Activated CD8-positive, alpha-beta T cell treated with anti-CD3 and anti-CD28 coated beads for 36 hours (primary cell): ENCODE data around the gene TEAD4. TPM values are rescaled to one million over a fixed set of nuclear protein-coding genes. Genes with fewer than 3 reads are reported as not detected.

Source experiments
- ATAC-seq: fragments of 200-7000 bp; cut with Tn5 transposase; one replicate; pipeline ENCODE4 v1.10.0; 2021; ENCODE audit warnings: mild to moderate bottlenecking, moderate library complexity
- CTCF ChIA-PET: fragments of 350-600 bp; sonication (Branson Sonifier 250); formaldehyde crosslinking; loops from one replicate; lab custom pipeline; 2021; ENCODE audit warnings: antibody characterized with exemption; lab: Charles Lee
- POLR2A ChIA-PET: fragments of 350-600 bp; sonication (Branson Sonifier 250); formaldehyde crosslinking; loops from one replicate; lab custom pipeline; 2021; ENCODE audit warnings: antibody characterized with exemption; lab: Charles Lee
- DNase-seq: peaks from one replicate; pipeline ENCODE4 v3.0.0-alpha.2; 2020
- H3K27ac Mint-ChIP-seq: one replicate; pipeline ENCODE4 v1.8.0; 2021; ENCODE audit warnings: mild to moderate bottlenecking, mixed read lengths
- H3K27me3 Mint-ChIP-seq: one replicate; pipeline ENCODE4 v1.8.0; 2021; ENCODE audit warnings: mixed read lengths
- H3K36me3 Mint-ChIP-seq: one replicate; pipeline ENCODE4 v1.8.0; 2021; ENCODE audit warnings: low read depth, mixed read lengths
- H3K4me1 Mint-ChIP-seq: one replicate; pipeline ENCODE4 v1.8.0; 2021; ENCODE audit warnings: low read depth, mixed read lengths
- H3K4me3 Mint-ChIP-seq: one replicate; pipeline ENCODE4 v1.8.0; 2021; ENCODE audit warnings: mild to moderate bottlenecking, moderate library complexity, mixed read lengths
- H3K9me3 Mint-ChIP-seq: one replicate; pipeline ENCODE4 v1.8.0; 2021; ENCODE audit warnings: mixed read lengths
- CTCF ChIP-seq: fragments of 200-600 bp; IDR thresholded peaks from one replicate; pipeline ENCODE4 v1.8.0; 2022; ENCODE audit warnings: antibody characterized with exemption, mild to moderate bottlenecking
- intact Hi-C: fragments of 100-400 bp; cut with micrococcal nuclease; formaldehyde crosslinking; loops from one replicate; pipeline ENCODE4 v1.10.0; 2022
- total RNA-seq, 2 experiments: library from RNA; stranded (reverse); gene quantifications; one replicate each; pipeline ENCODE4 v1.2.3, GENCODE V29; 2021

Gene TEAD4
- total RNA-seq, 2 experiments from 2014 or later: 4.5 to 4.6 TPM

GRCh38 chr12:3085341-3086139, 126.3 kb downstream of the TEAD4 start:
- no peaks in the 10 kb centered on the region for H3K27me3 Mint-ChIP-seq
- no peak overlapping the region for H3K27ac Mint-ChIP-seq
- H3K9me3 Mint-ChIP-seq: no peaks in the 10 kb centered on the region
- ChIA-PET POLR2A (no interaction called here), CTCF (interaction anchor here (1.6 kb wide), 1 partner anchor 12 kb away, joined by 4 read pairs; no protein-coding TSS in a partner anchor)
- no peak for ATAC-seq
- DNase-seq: no peak
- no peaks in the 10 kb centered on the region for H3K36me3 Mint-ChIP-seq
- H3K4me3 Mint-ChIP-seq: no peak overlapping the region
- intact Hi-C loops: no loop called here
- no peak for TF ChIP-seq CTCF
- no peaks in the 10 kb centered on the region for H3K4me1 Mint-ChIP-seq

- CTCF ChIA-PET: no interaction called here
- Mint-ChIP-seq H3K9me3 (no peaks in the 10 kb centered on the region), H3K4me3 (no peak overlapping the region), H3K27me3 (no peaks in the 10 kb centered on the region), H3K27ac (no peak overlapping the region), H3K4me1 (no peaks in the 10 kb centered on the region), H3K36me3 (no peaks in the 10 kb centered on the region)
- POLR2A ChIA-PET: no interaction called here
- intact Hi-C loops: no loop called here
- no peak for TF ChIP-seq CTCF
- DNase-seq (no peak), ATAC-seq (no peak)
Measured at GRCh38 chr12:3086211-3086610, 127.0 kb downstream of the TEAD4 start.

GRCh38 chr12:3086729-3087323, 127.6 kb downstream of the TEAD4 start:
- CTCF ChIA-PET: no interaction called here
- DNase-seq (no peak), ATAC-seq (no peak)
- H3K4me1 Mint-ChIP-seq: no peaks in the 10 kb centered on the region
- no peaks in the 10 kb centered on the region for H3K9me3 Mint-ChIP-seq
- intact Hi-C loops: no loop called here
- no peak overlapping the region for H3K27ac Mint-ChIP-seq
- H3K27me3 Mint-ChIP-seq: no peaks in the 10 kb centered on the region
- POLR2A ChIA-PET: no interaction called here
- no peak overlapping the region for H3K4me3 Mint-ChIP-seq
- no peaks in the 10 kb centered on the region for H3K36me3 Mint-ChIP-seq
- TF ChIP-seq CTCF: no peak

GRCh38 chr12:3087758-3088650, 128.8 kb downstream of the TEAD4 start:
- DNase-seq (no peak), ATAC-seq (no peak)
- intact Hi-C loops: no loop called here
- Mint-ChIP-seq H3K4me1 (no peaks in the 10 kb centered on the region), H3K9me3 (no peaks in the 10 kb centered on the region), H3K36me3 (no peaks in the 10 kb centered on the region), H3K27me3 (no peaks in the 10 kb centered on the region), H3K27ac (no peak overlapping the region), H3K4me3 (no peak overlapping the region)
- TF ChIP-seq CTCF: no peak
- POLR2A ChIA-PET: no interaction called here
- CTCF ChIA-PET: no interaction called here
